Embryonic facial prominence (tissue), 1 donor: ENCODE measurements around the gene SSX5.
"Not testable (repeated sequence)": the region's sequence is repeated elsewhere in the genome, so short reads cannot be mapped to it uniquely, and the experiment has no call there.

ENCODE experiments used
- DNase-seq: peaks from one replicate; pipeline ENCODE4 v3.0.0-alpha.2; 2016; ENCODE audit errors: extremely low spot score

SSX5 gene

DNA sequence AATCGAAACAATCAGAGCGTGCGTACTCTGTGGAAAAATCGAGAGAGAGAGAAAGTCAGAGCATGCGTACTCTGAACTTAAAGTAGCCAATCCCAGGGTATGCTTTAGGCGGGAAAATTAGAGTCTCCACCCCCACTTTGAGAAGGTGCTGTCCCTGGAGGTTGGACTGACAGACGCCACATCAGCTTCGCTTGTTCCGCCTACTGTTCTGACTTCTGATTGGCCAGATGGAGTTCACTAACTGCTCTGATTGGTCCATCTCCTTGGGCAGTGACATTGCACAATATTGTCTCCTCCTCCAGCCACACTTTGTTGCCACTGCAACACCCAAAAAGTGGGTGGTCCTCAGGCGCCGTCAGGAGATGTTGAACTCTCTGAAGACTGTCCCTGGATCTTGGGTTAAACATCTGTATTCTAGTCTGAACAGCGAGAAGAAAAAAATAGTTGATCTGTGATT, at the start of gene SSX5:
Gene SSX5, minus strand, starts transcription at position 51 of the 457 bp plus-strand sequence. CDS start 1,437 bp downstream, outside the sequence.
- no peak for DNase-seq

- DNase-seq = not testable (repeated sequence)
Measured at GRCh38 chrX:48224196-48224595, 27.6 kb upstream of the SSX5 start.

- DNase-seq = not testable (repeated sequence)
Measured at GRCh38 chrX:48214341-48214740, 17.7 kb upstream of the SSX5 start.

DNA sequence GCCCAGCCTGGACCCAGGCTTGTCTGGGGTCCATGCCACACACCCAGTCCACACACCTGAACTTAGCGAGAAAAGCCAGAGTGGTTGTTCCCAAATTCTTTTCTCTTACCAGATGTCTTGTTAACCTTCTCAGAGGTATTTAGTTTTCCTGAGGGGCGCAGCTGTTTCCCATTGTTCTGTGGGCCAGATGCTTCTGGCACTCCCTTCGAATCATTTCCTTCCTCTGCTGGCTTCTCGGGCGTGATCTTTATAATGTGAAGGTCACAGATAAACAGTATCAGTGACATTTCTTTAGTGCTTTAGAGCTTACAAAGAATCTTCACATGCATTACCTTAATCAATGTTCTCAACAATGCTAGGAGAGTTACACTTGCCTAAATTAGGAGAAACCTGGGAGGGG, 6.6 kb downstream of the SSX5 start:
- DNase-seq = not testable (repeated sequence)

GRCh38 chrX:48181882-48182281, 14.7 kb downstream of the SSX5 start:
- DNase-seq = not testable (repeated sequence)

DNA sequence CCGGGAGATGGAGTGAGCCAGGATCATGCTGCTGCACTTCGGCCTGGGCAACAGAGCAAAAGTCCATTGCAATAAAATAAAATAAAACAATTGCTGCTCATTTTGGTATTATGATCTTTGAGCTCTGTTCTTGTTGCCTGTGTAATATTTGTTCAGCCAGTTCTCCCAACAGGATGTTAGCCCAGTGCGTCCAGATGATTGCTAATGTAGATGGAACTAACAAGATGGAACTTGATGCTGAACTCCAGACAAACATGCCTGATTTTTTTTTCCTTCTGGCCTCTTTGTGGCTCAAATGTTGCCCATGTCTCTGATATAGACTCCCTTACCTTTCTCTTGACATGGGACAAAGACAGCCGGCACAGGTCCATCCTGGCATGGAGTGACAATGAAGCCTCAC, 15.8 kb downstream of the SSX5 start:
- DNase-seq = no peak

- no peak for DNase-seq
Measured at GRCh38 chrX:48179691-48180090, 16.9 kb downstream of the SSX5 start.

DNA sequence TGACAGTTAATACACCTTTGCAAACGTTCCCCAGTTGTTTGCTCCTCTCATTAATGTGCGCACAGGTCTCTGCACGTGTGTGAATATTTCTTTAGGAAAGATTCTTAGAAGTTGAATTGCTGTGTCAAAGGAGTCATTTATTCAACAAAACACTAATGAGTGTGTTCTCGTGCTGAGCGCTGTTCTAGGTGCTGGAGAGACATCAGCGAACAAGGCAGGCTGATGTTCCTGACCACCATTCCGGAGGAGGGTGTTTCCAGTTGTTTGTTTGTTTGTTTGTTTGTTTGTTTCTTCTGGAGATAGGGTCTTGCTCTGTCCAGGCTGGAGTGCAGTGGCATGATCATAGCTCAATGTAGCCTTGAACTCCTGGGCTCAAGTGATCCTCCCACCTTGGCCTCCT, 30.3 kb downstream of the SSX5 start:
- not testable (repeated sequence) for DNase-seq

DNA sequence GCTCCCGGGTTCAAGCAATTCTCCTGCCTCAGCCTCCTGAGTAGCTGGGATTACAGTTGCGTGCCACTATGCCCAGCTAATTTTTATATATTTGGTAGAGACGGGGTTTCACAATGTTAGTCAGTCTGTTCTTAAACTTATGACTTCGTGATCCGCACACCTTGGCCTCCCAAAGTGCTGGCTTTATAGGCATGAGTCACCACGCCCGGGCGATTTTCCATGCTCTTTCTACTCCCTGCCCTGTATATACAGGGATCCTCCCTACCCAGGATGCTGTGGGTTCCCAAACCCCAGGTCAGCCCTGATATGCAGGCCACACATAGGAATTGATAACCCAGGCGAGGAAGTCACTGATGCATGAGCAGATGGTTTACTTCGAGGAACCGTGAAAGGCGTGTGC, 31.4 kb downstream of the SSX5 start:
- no peak for DNase-seq

DNA sequence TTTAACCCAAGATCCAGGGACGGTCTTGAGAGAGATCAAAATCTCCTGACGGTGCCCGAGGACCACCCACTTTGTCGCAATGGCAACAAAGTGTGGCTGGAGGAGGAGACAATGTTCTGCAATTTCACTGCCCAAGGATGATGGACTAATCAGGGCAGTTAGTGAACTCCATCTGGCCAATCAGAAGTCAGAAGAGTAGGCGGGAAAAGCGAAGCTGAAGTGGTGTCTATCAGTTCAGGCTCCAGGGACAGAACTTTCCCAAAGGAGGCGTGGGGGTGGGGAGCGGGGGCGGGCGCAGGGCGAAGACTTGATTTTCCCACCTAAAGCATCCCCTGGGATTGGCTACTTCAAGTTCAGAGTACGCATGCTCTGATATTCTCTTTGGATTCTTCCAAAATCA, 40.6 kb downstream of the SSX5 start:
- DNase-seq = no peak

DNA sequence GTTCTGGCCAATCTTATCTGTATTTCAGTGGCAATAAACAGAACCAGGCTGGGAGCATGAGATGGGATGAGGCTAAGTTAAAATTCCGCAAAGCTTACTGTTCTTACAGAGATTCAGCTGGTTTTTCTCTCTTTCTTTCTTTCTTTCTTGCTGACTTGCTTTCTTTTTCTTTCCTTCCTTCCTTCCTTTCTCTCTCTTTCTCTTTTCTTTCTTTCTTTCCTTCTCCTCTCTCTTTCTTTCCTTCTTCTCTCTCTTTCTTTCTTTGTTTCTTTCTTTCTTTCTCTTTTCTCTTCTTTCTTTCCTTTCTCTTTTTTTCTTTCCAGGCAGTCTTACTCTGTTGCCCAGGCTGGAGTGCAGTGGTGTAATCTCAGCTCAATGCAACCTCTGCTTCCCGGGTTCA, 41.8 kb downstream of the SSX5 start:
- no peak for DNase-seq

DNA sequence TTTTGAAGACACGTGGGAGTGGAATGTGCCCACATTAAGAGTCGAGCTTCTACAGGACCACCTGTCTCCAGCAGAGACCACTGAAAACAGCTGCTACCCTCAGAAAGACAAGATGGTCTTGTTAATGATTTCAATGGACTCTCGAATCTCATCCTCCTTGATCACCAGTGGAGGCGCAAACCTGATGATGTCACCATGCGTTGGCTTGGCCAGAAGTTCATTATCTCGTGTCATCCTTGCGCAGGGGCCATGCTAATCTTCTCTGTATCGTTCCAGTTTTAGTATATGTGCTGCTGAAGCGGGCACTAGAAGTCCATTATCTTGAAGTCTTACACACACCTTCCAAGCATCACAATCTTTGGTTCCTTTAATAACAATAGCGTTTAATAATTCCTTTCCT, 42.8 kb downstream of the SSX5 start:
- DNase-seq = no peak

DNA sequence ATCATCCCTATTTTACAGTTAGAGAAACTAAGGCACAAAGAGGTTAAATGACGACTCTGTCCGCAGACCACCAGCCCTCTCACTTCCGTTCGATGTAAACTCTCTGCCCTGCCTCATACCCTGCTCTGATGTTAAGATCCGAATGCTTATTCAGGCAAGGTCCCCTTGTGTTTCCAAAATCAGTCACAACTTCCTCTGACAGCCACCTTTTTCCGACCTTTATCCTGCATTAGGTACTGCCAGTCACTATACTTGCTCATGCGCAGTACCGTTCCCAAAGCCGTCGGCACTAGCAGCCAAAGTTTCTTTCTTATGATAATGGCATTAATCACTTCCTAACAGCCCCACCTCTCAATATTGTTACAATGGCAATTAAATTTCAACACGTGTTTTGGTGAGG, 53.9 kb downstream of the SSX5 start:
- not testable (repeated sequence) for DNase-seq

DNA sequence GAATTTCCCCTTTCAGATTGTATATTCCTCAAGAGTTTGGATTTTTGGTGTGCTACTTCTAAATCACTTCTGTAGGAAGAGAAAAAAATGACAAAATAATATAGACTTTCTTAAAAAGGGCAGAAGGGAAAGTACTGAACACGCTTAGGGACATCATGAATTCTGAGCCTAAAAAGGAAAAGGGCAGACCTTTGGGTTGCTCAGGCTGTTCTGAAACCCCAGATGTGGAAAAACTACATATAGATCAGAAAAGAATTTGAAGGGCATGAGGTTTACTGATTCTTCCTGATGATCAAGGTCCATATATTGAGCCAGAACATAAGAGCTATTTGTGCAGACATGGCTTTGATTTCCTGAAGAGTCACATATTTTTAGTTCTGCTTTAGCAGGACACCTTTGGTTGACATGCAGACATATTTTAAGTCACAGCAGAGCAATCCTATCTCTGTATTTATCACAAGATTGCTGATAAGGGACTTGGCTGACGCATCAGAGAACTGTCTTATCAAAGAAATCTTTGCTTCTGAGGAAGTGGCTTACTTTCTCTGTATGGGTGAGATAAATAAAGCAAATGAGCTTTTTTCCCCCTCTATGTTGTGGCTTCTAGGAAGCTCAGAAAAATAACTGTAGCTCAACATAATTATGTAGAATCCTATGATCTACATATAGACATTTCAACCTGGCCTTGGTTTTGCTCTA, 54.6 kb downstream of the SSX5 start:
- not testable (repeated sequence) for DNase-seq

DNA sequence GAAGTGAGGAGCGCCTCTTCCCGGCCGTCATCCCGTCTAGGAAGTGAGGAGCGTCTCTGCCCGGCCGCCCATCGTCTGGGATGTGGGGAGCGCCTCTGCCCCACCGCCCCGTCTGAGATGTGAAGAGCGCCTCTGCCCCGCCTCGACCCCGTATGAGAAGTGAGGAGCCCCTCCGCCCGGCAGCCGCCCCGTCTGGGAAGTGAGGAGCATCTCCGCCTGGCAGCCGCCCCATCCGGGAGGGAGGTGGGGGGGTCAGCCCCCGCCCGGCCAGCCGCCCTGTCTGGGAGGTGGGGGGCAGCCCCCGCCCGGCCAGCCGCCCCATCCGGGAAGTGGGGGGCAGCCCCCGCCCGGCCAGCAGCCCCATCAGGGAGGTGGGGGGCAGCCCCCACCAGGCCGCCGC, 57.5 kb downstream of the SSX5 start:
- DNase-seq = not testable (repeated sequence)
